HG02642 (cell line): Measurements from ENCODE around the gene LIMS1.
"Not testable (repeated sequence)": the region's sequence is repeated elsewhere in the genome, so short reads cannot be mapped to it uniquely, and the experiment has no call there.

Source experiments
- ATAC-seq: cut with Tn5 transposase; IDR thresholded peaks from one replicate; pipeline ENCODE4 v1.9.1; 2021; ENCODE audit warnings: mild to moderate bottlenecking; ENCODE audit not compliant: unreplicated experiment, poor library complexity

The LIMS1 gene

DNA sequence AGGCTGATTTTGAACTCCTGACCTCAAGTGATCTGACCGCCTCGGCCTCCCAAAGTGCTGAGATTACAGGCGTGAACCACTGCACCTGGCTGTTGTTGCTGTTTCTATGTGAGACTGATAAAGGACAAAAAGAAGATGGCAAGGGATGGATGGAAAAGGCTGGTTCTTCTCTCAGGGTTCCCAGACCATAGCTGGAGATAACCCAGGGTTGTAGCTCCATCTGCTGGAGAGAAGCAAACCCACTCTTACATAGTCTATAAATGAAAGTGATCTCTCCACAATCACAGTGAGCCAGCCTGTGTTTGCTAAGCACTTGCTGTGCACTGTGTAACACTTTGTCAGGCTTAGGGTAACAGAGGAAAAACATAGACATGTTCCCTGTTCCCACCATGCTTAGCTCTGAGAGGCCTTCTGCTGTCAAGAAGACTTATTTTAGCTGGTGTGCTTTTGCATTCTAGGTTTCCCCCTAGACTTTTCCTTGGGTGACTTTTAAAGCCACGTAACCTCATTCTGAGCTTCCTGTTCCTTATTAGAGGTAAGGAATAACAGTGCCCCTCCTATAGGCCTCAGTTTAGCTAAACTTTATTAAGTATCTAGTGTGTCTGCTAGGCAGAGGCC is 49.7 kb downstream of the LIMS1 start:
- peak; percentile 79 for ATAC-seq

DNA sequence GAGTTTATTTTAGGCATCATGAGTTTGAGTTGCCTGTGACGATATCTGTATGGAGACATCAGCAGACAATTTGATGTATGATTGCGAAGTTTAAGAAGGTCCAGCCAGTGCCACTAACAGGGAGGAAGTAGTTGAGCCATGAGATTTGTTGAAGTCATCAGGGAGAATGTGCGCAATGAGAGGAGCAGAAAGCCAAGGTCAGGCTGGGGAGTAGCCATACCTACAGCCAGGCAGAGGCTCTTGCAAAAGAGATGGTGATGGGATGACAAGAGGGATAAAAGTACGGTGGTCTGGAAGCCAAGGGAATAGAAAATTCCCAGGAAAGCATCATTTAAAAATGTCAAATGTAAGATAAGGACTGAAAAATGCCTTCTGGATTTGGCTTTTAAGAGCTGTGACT is 51.2 kb downstream of the LIMS1 start:
- ATAC-seq, result no peak

DNA sequence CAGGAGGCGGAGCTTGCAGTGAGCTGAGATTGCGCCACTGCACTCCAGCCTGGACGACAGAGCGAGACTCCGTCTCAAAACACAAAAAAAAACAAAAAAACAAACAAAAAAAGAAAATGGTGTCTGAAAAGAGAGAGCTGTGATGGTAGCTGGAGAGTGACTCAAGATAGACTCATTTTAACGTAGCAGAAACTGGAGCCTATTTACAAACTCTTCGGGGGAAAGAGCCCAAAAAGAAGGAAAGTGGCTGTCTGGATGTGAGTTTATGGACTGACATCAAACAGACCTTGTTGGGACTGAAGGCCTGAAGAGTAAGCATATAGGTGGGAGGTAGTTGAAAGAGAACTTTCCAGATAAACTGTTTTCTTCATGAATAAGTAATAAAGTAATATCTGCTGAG is 51.8 kb downstream of the LIMS1 start:
- no peak for ATAC-seq

DNA sequence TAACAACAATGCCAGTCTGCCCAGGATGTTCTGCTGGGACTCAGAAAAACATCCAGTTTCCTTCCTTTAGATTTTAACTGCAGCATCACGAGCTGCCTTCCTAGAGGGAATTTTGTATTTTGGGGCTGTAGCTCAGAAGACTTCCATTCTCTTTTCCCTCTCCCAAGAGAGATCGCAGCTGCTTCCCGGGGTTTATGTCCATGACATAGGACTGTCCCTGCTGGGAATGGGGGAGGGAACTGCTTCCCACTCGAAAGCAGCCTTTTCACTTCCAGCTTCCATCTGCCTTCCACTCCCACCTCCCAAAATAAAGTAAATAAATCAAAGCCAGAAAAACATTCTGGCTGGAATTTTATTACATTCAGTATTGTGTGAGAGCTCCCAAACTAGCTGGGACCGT is 52.4 kb downstream of the LIMS1 start:
- ATAC-seq, result no peak

DNA sequence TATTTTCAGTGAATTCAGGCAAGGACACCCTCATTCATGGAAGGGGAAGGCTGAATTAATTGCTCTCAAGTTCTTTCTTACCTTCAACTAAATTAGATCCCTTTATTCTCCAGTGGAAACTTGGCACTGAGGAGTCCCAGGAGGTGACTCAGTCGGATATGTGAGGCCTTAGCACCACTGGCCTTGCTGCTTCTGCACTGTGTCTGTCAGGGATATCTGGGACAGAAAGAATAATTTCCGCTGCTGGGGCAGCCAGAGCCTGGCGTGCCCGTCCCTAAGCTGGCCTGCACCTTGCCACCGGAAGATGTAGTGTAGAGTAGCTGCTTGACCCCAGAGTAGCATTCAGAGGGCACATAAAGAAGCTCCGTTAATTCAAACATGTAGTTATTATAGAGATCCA is 53.4 kb downstream of the LIMS1 start:
- ATAC-seq, result no peak

DNA sequence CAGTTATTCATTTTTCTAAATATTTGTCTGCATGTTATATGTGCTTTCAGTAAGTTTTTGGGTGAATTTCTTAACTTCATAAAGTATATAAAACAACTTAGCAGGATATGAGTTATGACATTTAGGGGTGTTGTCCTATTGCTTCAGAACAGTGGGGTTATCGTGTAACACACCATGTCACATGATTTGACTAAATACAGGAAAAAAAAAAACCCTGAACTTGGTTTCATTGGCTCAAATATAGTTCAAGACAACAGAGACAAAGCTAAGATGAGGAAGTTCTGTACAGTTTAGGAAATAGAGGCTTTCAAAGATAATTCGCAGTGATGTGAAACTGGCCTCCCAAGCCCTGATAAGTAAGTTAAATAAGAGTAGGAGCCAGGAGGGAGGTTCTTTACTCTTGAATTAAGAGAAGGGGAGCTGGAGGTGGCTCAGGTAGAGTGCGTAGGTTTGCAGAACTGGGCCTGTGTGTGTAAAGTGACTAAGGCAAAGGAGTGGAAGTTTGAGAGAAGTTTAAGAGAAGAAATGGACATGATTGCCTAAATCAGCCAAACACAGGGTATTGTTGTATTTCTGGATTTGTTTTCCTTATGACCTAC is 53.9 kb downstream of the LIMS1 start:
- no peak for ATAC-seq

DNA sequence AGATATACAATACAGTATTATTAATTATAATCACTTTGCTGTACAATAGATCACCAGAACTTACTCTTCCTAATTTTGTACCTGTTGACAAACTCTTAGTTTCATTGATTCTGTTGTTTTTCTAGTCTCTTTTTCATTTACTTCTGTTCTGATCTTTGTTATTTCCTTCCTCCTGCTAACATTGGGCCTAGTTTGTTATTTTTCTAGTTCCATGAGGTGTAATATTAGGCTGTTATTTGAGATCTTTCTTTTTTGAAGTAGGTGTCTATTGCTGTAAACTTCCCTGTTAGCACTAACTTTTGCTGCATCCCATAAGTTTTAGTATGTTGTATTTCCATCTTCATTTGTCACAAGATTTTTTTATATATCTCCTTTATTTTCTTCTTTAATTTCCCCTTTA is 55.1 kb downstream of the LIMS1 start:
- ATAC-seq, result no peak

DNA sequence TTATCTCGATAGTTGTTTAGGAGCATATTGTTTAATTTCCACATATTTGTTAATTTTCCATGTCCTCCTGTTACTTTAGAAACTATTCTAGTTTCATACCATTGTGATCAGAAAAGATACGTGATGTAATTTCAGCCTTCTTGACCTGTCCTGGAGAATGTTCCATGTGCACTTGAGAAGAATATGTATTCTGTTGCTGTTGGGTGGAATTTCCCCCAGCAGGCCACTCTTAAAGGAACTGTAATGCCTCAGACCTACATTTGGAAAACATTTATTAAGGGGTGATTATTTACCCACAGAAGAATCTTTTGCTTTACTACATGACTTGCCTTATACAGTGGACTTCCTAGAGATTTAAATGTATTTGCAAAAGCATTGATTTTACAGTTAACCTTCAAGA is 55.5 kb downstream of the LIMS1 start:
- no peak for ATAC-seq

DNA sequence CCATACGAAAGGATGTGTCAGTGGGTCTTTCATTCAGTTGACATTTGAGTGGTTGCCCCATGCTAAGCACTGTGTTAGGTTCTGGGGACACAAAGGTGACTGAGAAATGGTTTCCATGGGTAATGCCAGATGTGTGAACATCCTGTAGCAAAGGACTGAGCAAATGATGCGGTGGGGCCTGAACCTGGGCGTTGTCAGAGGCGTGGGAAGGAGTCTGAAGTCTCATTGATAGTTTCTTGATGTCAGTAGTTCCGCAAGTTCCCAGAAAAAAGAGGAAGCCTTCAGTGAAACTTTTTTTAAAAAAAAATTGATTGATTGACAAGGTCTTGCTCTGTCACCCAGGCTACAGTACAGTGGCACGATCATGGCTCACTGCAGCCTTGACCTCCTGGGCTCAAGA is 56.9 kb downstream of the LIMS1 start:
- ATAC-seq, result peak; percentile 38

DNA sequence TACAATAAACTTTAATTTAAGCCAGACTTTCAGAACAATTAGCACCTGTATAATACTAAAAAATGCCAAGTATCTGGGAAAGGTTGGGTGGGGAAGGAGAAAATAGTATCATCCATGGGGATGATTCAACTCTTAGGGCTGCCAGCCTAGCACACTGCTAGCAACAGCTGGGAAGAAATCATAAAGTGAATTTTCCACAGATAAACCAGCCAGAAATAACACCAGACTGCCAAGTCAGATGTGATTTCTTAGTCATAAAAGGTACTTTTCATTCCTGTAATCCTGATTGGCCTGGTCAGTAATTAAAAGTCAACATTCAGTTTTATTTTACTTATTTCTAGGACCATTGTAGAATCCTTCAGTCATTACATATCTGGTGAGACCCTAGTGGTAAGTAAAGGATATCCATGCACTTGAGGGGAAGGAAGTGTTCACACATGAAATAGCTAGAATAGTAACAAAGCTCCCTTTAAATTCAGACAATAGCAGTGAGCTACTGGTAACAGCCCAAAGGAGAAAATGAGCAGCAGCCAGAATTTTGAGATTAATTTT is 59.4 kb downstream of the LIMS1 start:
- ATAC-seq, result no peak

DNA sequence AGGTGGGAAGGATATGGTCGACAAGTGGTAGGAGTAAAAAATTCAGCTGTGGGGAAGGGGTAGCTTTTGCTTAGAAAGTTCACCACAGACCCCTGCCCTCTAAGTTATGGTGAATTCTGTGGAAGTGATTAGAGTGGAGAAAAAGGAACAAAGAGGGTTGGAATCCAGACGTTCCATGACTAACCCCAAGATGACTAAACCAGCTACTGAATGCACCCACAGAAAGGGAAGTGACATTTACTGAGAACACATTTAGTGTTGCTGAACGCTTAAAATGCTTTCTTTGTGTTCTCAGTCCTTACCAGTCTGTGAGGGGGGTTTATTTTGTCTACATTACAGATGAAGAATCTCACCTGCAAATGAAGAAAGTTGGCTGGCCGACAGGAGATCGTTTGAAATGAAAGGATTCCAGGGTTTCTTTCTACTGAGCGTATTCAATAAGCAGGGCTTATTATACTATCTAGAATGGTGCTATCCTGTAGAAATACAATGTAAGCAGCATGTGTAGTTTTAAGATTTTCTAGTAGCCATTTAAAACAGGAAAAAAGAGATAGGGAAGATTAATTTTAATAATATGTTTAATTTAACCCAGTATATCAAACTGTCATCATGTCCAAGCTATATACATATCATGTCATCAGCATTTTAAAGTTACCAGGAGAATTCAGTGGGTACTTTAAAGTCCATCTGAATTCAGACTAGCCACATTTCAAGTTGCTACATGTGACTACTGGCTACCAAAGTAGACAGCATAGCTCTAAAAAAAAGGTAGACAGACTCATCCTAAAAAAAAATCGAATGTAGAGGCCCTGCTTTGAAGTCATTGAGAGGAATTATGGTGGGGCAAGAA is 60.1 kb downstream of the LIMS1 start:
- peak; percentile 94 for ATAC-seq

DNA sequence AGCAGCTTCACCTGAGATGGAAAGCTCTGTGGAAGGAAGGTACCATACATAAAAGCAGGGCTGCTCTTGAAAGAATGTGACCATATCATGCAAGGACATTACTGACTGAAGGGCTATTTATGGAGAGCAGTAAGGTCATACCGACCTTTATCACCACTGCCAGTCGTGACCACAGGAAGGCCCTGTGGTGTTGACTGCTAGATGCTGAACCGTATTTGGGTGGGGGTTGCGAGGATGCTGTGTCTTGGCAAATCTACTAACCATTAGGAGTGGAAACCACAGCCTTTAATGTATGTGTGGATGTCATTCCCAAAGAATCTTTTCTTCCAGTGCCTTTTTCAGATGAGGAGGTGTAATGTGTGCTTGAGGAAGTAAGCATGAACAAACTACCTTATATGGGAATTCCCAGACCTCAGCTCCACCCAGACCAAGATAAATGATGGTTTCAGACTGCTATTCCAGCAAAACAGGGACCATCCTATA is 60.8 kb downstream of the LIMS1 start:
- ATAC-seq, result peak; percentile 54

DNA sequence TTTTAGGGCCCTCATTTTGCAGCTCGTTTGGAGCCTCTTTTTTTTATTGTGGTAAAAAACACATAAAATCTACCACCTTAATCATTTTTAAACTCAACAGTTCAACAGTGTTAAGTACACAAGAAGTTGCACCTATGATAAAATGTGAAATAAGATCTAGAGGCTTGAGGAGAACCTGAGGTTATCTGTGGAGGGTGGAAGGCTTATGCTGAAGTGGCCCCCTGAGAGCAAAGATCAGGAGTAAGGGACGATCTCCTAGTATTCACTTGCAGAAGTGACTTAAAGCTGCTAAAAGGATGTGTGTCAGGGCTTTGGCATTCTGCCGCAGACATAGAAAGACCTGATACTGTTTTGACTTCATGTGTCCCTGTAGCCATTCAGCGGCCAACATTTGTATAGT is 61.5 kb downstream of the LIMS1 start:
- ATAC-seq, result not testable (repeated sequence)

DNA sequence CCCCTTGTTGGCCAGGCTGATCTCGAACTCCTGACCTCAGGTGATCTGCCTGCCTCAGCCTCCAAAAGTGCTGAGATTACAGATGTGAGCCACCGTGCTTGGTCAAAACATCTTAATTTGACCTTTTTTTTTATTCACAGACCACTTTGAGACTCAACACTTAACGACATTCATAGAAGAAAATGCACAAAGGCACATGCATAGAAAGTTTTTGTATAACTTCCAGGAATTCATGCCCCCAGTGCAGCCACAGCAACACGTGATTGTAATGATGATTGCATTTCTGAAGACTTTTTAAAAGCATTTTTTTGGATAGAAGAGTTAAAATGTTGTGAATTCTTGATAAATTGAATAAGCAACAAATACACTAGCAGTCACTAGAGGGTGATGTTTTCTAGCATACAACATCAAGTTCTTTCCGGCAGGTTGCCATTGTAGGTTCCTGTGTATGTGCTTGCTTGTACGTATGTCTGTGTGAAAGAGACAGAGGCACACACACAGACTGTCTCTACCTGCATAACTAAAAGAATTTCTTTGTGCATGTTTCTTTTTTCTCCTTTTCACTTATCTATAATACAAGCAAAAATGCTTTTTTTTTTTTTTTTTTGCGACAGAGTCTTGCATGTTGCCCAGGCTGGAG is 63.0 kb downstream of the LIMS1 start:
- not testable (repeated sequence) for ATAC-seq

DNA sequence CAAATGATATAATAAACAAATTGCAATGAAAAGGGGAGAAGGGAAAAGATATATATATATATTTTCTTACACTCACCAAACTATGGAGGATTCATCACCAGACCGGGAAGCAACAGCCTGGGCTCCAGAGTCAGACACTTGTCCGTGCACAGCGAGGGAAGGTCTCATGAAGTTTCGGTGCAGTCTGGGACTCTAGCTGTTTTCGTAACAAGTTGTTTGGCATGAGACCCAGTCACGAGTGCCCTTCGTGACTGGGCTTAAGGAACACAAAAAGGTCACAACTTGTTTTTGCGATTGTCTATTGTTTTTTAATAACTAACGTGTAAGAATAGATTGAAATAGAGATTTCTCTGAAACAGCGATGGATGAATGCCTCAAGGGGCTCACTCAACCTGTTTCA is 66.9 kb downstream of the LIMS1 start:
- ATAC-seq, result not testable (repeated sequence)

DNA sequence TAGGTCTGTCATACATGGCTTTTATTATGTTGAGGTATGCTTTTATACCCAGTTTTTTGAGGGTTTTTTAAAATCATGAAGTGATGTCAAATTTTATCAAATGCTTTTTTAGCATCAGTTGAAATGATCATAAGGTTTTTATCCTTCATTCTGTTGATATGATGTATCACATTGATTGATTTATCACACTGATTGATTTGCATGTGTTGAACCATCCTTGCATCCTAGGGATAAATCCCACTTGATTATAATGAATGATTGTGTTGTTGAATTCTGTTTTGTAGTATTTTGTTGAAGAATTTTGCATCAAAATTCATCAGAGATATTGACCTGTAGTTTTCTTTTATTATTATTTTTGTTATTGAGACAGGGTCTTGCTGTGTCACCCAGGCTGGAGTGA is 68.2 kb downstream of the LIMS1 start:
- no peak for ATAC-seq

DNA sequence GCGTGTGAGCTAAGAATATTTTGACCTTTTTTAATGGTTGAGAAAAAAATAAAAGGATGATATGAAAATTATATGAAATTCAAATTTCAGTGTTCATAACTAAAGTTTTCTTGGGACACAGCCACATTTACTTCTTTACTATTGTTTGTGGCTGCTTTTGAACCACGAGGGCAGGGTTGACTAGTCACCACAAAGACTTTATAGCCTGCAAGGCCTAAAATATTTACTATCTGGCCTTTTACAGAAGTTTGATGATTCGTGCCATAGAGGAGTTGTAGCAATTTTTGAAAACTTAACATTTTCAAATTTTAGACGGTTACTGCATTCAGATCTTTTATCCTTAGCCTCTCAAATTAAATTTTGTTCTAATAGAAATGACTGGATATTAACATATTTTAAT is 69.9 kb downstream of the LIMS1 start:
- no peak for ATAC-seq

DNA sequence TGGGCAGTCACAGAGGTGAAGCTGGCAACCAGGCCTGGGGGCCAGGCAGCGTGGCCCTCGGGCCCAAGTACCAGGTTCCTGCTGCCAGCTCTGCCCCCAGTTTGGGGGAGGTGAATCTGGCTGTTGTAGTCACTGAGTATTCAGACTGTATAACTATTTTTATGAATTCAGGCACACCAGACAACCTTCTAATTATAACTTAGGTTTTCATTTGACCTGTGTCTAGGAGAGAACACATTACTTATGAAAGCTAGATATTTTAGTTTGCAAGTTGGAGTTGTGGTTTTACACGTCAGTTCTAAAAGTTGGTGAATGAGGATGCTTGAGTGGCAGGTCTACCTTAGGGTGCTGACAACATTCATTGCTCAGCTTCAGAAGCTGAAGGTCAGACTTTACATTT is 71.7 kb downstream of the LIMS1 start:
- peak; percentile 62 for ATAC-seq

DNA sequence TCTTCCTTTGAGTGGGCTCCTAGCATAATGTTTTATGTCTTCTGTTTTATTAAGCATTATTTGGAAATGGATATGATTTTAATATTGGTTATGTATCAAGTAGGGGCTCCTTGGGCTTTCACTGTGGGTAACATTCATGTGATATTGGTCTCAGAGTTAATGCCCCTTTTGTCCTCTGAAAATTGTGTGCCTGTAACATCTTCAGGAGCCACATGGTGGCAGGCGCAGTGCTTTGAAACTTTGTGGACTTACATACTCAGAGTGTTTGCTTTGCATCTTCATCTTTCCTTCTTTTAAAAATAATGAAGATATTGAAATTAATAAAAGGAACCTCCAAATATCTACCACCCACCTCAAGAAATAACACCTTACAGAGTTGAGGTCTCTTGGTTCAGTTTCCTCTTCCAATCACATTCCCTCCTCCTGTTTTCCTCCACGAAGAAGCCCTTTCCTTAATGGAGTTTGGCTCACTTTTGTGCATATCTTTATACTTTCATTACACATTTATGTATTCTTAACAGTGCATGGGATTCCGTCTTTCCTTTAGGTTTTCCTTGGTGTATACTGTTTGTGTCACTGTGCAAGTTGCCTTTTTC is 73.5 kb downstream of the LIMS1 start:
- no peak for ATAC-seq

DNA sequence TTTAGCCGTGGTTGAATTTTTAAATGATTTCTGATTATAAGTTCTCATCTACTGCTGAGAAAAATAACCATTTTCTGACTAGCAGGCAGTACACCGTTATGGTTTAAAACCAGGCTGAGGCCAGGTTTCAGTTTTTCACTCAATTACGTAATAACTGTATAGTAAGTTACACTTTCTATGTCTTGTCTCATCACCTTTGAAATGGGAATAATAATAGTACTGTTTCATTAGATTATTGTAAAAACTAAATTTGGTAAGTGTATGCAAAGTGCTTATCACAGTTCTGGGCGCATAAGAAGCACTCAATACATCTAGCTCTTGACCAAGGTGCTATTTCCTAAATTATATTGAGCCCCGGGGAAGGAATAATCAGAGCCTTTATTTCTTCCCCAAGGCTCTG is 76.8 kb downstream of the LIMS1 start:
- ATAC-seq, result no peak
